ENCODE data around the gene LDB2. TPM values are rescaled to one million over a fixed set of nuclear protein-coding genes. Genes with fewer than 3 reads are reported as not detected.

The LDB2 gene
- total and polyA plus RNA-seq, 2 of the 8 experiments (the other 6 are each of a cell fraction or from before 2014, with no cell fraction given): 57.0 to 140 TPM

GRCh38 chr4:16866974-16867373 is 31.5 kb downstream of the LDB2 start (continued):
- TF ChIP-seq POLR2AphosphoS5 (IDR thresholded peaks at IDR 0.05; ENCODE audit: low read depth, low read length) (no peak), POU5F1 (IDR thresholded peaks at IDR 0.05; ENCODE audit: low read depth, low read length) (no peak), ZNF274 (IDR thresholded peaks at IDR 0.05; ENCODE audit: borderline replicate concordance, extremely low read depth, low read length) (no peak), NRF1 (IDR thresholded peaks at IDR 0.05; ENCODE audit: low read depth, low read length) (no peak), MAFK (IDR thresholded peaks at IDR 0.05; ENCODE audit: low read depth, low read length) (no peak), SIRT6 (IDR thresholded peaks at IDR 0.05; ENCODE audit: low read length) (no peak), SIN3A (conservative IDR thresholded peaks at IDR 0.05 in 1 of 2, IDR thresholded peaks at IDR 0.05 in 1 of 2; ENCODE audit: low read depth in 1 of 2, low read length in 2 of 2) (no peak)

Measured in H1 (cell line).